DND-41 (cell line): ENCODE results near the gene IGF2BP3.

ENCODE experiments used
- ATAC-seq: fragments of 200-7000 bp; cut with Tn5 transposase; 3 replicates; pipeline ENCODE4 v1.9.1; 2021; ENCODE audit warnings: low read depth; ENCODE audit not compliant: insufficient read depth
- DNase-seq: peaks from one replicate; pipeline ENCODE4 v3.0.0-alpha.2; 2020
- H2AFZ ChIP-seq: 2 replicates; pipeline ENCODE4 v1.6.0; 2012; ENCODE audit warnings: low read depth, low read length
- H3K27ac ChIP-seq: 2 replicates; pipeline ENCODE4 v1.5.1; 2012; ENCODE audit warnings: low read length, inconsistent platforms
- H3K27me3 ChIP-seq: fragments of 200-600 bp; sonication (generic); 2 replicates; pipeline ENCODE4 v1.6.0; 2012; ENCODE audit warnings: low read length, mild to moderate bottlenecking, inconsistent platforms; ENCODE audit not compliant: insufficient read depth, poor library complexity
- H3K36me3 ChIP-seq: 2 replicates; pipeline ENCODE4 v1.5.1; 2012; ENCODE audit warnings: low read length, inconsistent platforms; ENCODE audit not compliant: insufficient read depth
- H3K4me1 ChIP-seq: 2 replicates; pipeline ENCODE4 v1.5.1; 2012; ENCODE audit warnings: mild to moderate bottlenecking, low read length; ENCODE audit not compliant: insufficient read depth
- H3K4me2 ChIP-seq: 2 replicates; pipeline ENCODE4 v1.6.0; 2012; ENCODE audit warnings: mild to moderate bottlenecking, moderate library complexity, low read length, inconsistent platforms; ENCODE audit not compliant: insufficient read depth
- H3K4me3 ChIP-seq, 2 experiments: fragments of 200-600 bp in 1 of 2; shearing (Covaris generic) in 1 of 2; 2 replicates each; pipeline ENCODE4 v1.5.1; 2012 to 2016; ENCODE audit warnings: inconsistent platforms in 2 of 2, low read length in 2 of 2, mild to moderate bottlenecking in 2 of 2, low read depth in 1 of 2, moderate library complexity in 1 of 2
- H3K79me2 ChIP-seq: 2 replicates; pipeline ENCODE4 v1.6.0; 2012; ENCODE audit warnings: low read length, inconsistent platforms; ENCODE audit not compliant: insufficient read depth
- H3K9ac ChIP-seq: 2 replicates; pipeline ENCODE4 v1.6.0; 2012; ENCODE audit warnings: low read depth, mild to moderate bottlenecking, inconsistent platforms, low read length, moderate library complexity
- H3K9me3 ChIP-seq: 2 replicates; pipeline ENCODE4 v1.5.1; 2012; ENCODE audit warnings: low read length, moderate library complexity, mild to moderate bottlenecking, inconsistent platforms; ENCODE audit not compliant: insufficient read depth, severe bottlenecking
- H4K20me1 ChIP-seq: 2 replicates; pipeline ENCODE4 v1.6.0; 2012; ENCODE audit warnings: low read length; ENCODE audit not compliant: insufficient read depth
- EZH2 ChIP-seq: IDR thresholded peaks from 3 replicates; pipeline ENCODE4 v1.6.1; 2012; ENCODE audit warnings: borderline replicate concordance, low read depth, mild to moderate bottlenecking, moderate library complexity, low read length, inconsistent platforms; ENCODE audit not compliant: severe bottlenecking
- TF ChIP-seq, protein P1 (sequence below): IDR thresholded peaks from 2 replicates; pipeline ENCODE4 v1.5.1; 2012; ENCODE audit warnings: borderline replicate concordance, low read length, moderate library complexity, mild to moderate bottlenecking; ENCODE audit not compliant: poor library complexity, severe bottlenecking; ENCODE audit errors: extremely low read depth

The IGF2BP3 gene

GRCh38 chr7:23474829-23475575 lies 4.7 kb upstream of the IGF2BP3 start:
- Histone ChIP-seq H3K27ac (no peak overlapping the region), H3K27me3 (peaks cover 10% of the 10 kb centered on the region), H3K9me3 (no peaks in the 10 kb centered on the region), H3K9ac (no peak overlapping the region), H4K20me1 (no peaks in the 10 kb centered on the region), H3K4me2 (no peak overlapping the region), H3K4me1 (peaks cover 18% of the 10 kb centered on the region), H2AFZ (no peak overlapping the region), H3K79me2 (no peaks in the 10 kb centered on the region), H3K36me3 (no peaks in the 10 kb centered on the region), H3K4me3 (no peak overlapping the region)
- DNase-seq (no peak), ATAC-seq (no peak)
- TF ChIP-seq, protein P1, sequence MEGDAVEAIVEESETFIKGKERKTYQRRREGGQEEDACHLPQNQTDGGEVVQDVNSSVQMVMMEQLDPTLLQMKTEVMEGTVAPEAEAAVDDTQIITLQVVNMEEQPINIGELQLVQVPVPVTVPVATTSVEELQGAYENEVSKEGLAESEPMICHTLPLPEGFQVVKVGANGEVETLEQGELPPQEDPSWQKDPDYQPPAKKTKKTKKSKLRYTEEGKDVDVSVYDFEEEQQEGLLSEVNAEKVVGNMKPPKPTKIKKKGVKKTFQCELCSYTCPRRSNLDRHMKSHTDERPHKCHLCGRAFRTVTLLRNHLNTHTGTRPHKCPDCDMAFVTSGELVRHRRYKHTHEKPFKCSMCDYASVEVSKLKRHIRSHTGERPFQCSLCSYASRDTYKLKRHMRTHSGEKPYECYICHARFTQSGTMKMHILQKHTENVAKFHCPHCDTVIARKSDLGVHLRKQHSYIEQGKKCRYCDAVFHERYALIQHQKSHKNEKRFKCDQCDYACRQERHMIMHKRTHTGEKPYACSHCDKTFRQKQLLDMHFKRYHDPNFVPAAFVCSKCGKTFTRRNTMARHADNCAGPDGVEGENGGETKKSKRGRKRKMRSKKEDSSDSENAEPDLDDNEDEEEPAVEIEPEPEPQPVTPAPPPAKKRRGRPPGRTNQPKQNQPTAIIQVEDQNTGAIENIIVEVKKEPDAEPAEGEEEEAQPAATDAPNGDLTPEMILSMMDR, result no peak
- TF ChIP-seq EZH2, result no peak

DNA sequence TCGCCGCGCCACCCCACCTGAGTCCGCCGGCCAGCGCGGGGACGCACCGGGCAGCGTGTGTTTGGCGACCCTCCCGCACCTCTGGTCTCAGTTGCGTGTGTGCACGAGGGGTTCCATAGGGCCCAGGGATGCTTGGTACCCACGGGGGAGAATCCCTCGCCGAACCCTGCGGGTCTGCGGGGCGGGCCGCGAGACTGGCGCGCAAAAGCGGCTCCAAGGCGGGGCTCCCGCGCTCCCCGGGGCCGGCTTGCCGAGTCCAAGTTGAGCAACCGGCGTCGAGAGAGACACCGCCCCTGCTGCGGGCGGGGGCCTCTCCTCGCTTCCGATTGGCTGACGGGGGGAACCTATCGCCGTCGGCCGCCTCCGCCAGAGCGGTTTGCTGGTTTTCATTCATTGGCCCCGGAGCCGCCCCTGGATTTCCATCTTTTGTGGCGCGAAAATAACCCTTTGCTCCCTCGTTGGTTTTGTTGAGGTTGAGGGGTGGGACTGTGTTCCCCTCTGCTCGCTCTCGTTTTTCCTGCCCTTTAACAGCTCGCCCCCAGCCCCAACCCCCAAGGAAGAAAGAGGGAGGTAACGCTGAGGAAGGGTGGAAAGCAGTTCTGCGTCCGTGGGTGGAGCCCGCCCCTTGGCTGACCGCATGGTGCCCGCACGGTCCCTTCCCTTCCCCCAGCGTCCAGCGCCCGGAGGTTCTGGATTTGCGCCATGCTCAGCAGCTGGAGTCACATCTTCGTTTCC lies 4.0 kb upstream of the IGF2BP3 start:
- Histone ChIP-seq H3K4me2 (no peak overlapping the region), H3K4me1 (peaks cover 18% of the 10 kb centered on the region), H3K4me3 (no peak overlapping the region), H3K79me2 (no peaks in the 10 kb centered on the region), H3K9me3 (no peaks in the 10 kb centered on the region), H2AFZ (no peak overlapping the region), H4K20me1 (no peaks in the 10 kb centered on the region), H3K36me3 (no peaks in the 10 kb centered on the region), H3K9ac (no peak overlapping the region), H3K27ac (no peak overlapping the region), H3K27me3 (peaks cover 10% of the 10 kb centered on the region)
- no peak for DNase-seq
- TF ChIP-seq, protein P1, result no peak
- no peak for TF ChIP-seq EZH2
- ATAC-seq, result no peak

GRCh38 chr7:23473844-23474093 lies 3.5 kb upstream of the IGF2BP3 start:
- H3K9me3 ChIP-seq, result no peaks in the 10 kb centered on the region
- ATAC-seq (no peak), DNase-seq (no peak)
- no peak overlapping the region for H2AFZ ChIP-seq
- H3K4me1 ChIP-seq, result peaks cover 18% of the 10 kb centered on the region
- H3K27me3 ChIP-seq, result peaks cover 10% of the 10 kb centered on the region
- no peak overlapping the region for H3K9ac ChIP-seq
- no peaks in the 10 kb centered on the region for H3K36me3 ChIP-seq
- H3K79me2 ChIP-seq, result no peaks in the 10 kb centered on the region
- no peaks in the 10 kb centered on the region for H4K20me1 ChIP-seq
- no peak overlapping the region for H3K27ac ChIP-seq
- H3K4me2 ChIP-seq, result no peak overlapping the region
- TF ChIP-seq EZH2, result no peak
- TF ChIP-seq, protein P1, result no peak
- no peak overlapping the region for H3K4me3 ChIP-seq
